GOT3 (cell line): Measurements from ENCODE around the gene CYP4F22.
"Not testable (repeated sequence)": the region's sequence is repeated elsewhere in the genome, so short reads cannot be mapped to it uniquely, and the experiment has no call there.

ENCODE experiments used
- DNase-seq: peaks from one replicate; lab custom pipeline; 2025; ENCODE audit warnings: mixed read lengths; lab: John Stamatoyannopoulos, UW

The CYP4F22 gene

GRCh38 chr19:15508035-15508710 is at the start of gene CYP4F22:
CYP4F22 (plus strand) TSS chr19:15508525; CDS start chr19:15525337, 16,812 bp downstream.
- no peak for DNase-seq

GRCh38 chr19:15461694-15462093 is 46.6 kb upstream of the CYP4F22 start:
- no peak for DNase-seq

GRCh38 chr19:15463861-15464371 is 44.4 kb upstream of the CYP4F22 start:
- DNase-seq = no peak

- DNase-seq = no peak
Measured at GRCh38 chr19:15464394-15465385, 43.6 kb upstream of the CYP4F22 start, which contains the start of gene RASAL3. RASAL3 (minus strand) TSS chr19:15464544; CDS start chr19:15464358, 186 bp downstream.

- no peak for DNase-seq
Measured at GRCh38 chr19:15466851-15467733, 41.2 kb upstream of the CYP4F22 start.

GRCh38 chr19:15467734-15468214 is 40.6 kb upstream of the CYP4F22 start:
- DNase-seq = no peak

- DNase-seq = no peak
Measured at GRCh38 chr19:15468675-15469512, 39.4 kb upstream of the CYP4F22 start.

GRCh38 chr19:15469513-15470297 is 38.6 kb upstream of the CYP4F22 start:
- no peak for DNase-seq

- DNase-seq = no peak
Measured at GRCh38 chr19:15471639-15472101, 36.7 kb upstream of the CYP4F22 start.

GRCh38 chr19:15473821-15474220 is 34.5 kb upstream of the CYP4F22 start:
- DNase-seq = not testable (repeated sequence)

- no peak for DNase-seq
Measured at GRCh38 chr19:15475169-15475568, 33.2 kb upstream of the CYP4F22 start.

GRCh38 chr19:15475611-15476010 is 32.7 kb upstream of the CYP4F22 start:
- no peak for DNase-seq

GRCh38 chr19:15476325-15476724 is 32.0 kb upstream of the CYP4F22 start:
- DNase-seq = no peak

GRCh38 chr19:15479391-15480345 is 28.7 kb upstream of the CYP4F22 start, which contains the start of gene PGLYRP2:
PGLYRP2 (minus strand) TSS chr19:15479501; CDS start chr19:15479371, 130 bp downstream.
- DNase-seq = no peak

GRCh38 chr19:15480996-15481395 is 27.3 kb upstream of the CYP4F22 start:
- not testable (repeated sequence) for DNase-seq

GRCh38 chr19:15485768-15486167 is 22.6 kb upstream of the CYP4F22 start:
- not testable (repeated sequence) for DNase-seq

GRCh38 chr19:15487038-15487437 is 21.3 kb upstream of the CYP4F22 start:
- no peak for DNase-seq
